ENCODE data around the gene ABHD16B.

DNA sequence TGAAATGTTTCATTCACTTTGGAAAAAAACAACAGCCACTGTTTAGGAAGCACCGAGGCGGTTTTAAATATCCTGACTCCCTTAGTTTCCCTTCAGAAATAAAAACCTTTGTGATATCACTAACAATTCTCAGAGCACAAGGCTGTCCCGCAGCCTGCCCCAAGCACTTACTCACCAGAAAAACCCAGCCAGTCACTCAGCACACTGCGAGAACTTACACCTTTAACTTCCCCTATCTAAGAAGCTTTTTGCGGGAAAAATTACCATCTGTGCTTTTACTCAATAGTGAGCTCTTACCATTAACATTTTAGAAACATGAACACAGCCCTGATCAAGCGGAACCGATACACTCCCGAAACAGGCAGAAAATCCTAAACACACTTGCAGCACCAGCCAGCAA is 39.5 kb upstream of the ABHD16B start:
- TF ChIP-seq, protein P1, sequence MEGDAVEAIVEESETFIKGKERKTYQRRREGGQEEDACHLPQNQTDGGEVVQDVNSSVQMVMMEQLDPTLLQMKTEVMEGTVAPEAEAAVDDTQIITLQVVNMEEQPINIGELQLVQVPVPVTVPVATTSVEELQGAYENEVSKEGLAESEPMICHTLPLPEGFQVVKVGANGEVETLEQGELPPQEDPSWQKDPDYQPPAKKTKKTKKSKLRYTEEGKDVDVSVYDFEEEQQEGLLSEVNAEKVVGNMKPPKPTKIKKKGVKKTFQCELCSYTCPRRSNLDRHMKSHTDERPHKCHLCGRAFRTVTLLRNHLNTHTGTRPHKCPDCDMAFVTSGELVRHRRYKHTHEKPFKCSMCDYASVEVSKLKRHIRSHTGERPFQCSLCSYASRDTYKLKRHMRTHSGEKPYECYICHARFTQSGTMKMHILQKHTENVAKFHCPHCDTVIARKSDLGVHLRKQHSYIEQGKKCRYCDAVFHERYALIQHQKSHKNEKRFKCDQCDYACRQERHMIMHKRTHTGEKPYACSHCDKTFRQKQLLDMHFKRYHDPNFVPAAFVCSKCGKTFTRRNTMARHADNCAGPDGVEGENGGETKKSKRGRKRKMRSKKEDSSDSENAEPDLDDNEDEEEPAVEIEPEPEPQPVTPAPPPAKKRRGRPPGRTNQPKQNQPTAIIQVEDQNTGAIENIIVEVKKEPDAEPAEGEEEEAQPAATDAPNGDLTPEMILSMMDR (IDR thresholded peaks at IDR 0.05; ENCODE audit: low read depth, low read length): no peak
- 0 out of 2 replicates have a peak, but pooled peaks have one; percentile 17 for TF ChIP-seq EZH2phosphoT487 (IDR thresholded peaks at IDR 0.05; ENCODE audit: low read depth)
